ENCODE results near the gene NRXN3.

The NRXN3 gene

GRCh38 chr14:78243187-78243586, 73.0 kb downstream of the NRXN3 start:
- no peak for DNase-seq (ENCODE audit: low spot score)
- in situ Hi-C loops (cut with MboI; ENCODE audit: low pct_unique_long_range_greater_than_20kb, low sequenced_read_pairs, unreplicated experiment): no loop called here
- no peak for TF ChIP-seq CTCF (IDR thresholded peaks at IDR 0.05; ENCODE audit: extremely low read depth, insufficient read depth, missing control alignments)

- in situ Hi-C loops (cut with MboI; ENCODE audit: low pct_unique_long_range_greater_than_20kb, low sequenced_read_pairs, unreplicated experiment): no loop called here
- no peak for TF ChIP-seq CTCF (IDR thresholded peaks at IDR 0.05; ENCODE audit: extremely low read depth, insufficient read depth, missing control alignments)
- no peak for DNase-seq (ENCODE audit: low spot score)
Observed at GRCh38 chr14:78245238-78245637, 75.1 kb downstream of the NRXN3 start.

GRCh38 chr14:78248501-78249090, 78.4 kb downstream of the NRXN3 start:
- TF ChIP-seq CTCF (IDR thresholded peaks at IDR 0.05; ENCODE audit: extremely low read depth, insufficient read depth, missing control alignments): no peak
- DNase-seq (ENCODE audit: low spot score): no peak
- in situ Hi-C loops (cut with MboI; ENCODE audit: low pct_unique_long_range_greater_than_20kb, low sequenced_read_pairs, unreplicated experiment): no loop called here

GRCh38 chr14:78251308-78251707, 81.1 kb downstream of the NRXN3 start:
- TF ChIP-seq CTCF (IDR thresholded peaks at IDR 0.05; ENCODE audit: extremely low read depth, insufficient read depth, missing control alignments): no peak
- in situ Hi-C loops (cut with MboI; ENCODE audit: low pct_unique_long_range_greater_than_20kb, low sequenced_read_pairs, unreplicated experiment): no loop called here
- DNase-seq (ENCODE audit: low spot score): no peak

GRCh38 chr14:78253986-78254385, 83.8 kb downstream of the NRXN3 start:
- in situ Hi-C loops (cut with MboI; ENCODE audit: low pct_unique_long_range_greater_than_20kb, low sequenced_read_pairs, unreplicated experiment): no loop called here
- DNase-seq (ENCODE audit: low spot score): no peak
- no peak for TF ChIP-seq CTCF (IDR thresholded peaks at IDR 0.05; ENCODE audit: extremely low read depth, insufficient read depth, missing control alignments)

- TF ChIP-seq CTCF (IDR thresholded peaks at IDR 0.05; ENCODE audit: extremely low read depth, insufficient read depth, missing control alignments): no peak
- DNase-seq (ENCODE audit: low spot score): no peak
- in situ Hi-C loops (cut with MboI; ENCODE audit: low pct_unique_long_range_greater_than_20kb, low sequenced_read_pairs, unreplicated experiment): no loop called here
Observed at GRCh38 chr14:78254911-78255461, 84.8 kb downstream of the NRXN3 start.
